HG02642 (cell line): ENCODE data around the gene LTBP3.
A peak's percentile ranks its signal among the peaks of the same experiment; 100 is the strongest.
"Not testable (repeated sequence)": the region's sequence is repeated elsewhere in the genome, so short reads cannot be mapped to it uniquely, and the experiment has no call there.

Source experiments
- ATAC-seq: cut with Tn5 transposase; IDR thresholded peaks from one replicate; pipeline ENCODE4 v1.9.1; 2021; ENCODE audit warnings: mild to moderate bottlenecking; ENCODE audit not compliant: unreplicated experiment, poor library complexity

LTBP3 gene

GRCh38 chr11:65521777-65522521, 36.2 kb downstream of the LTBP3 start:
- not testable (repeated sequence) for ATAC-seq

GRCh38 chr11:65518941-65519549, 39.1 kb downstream of the LTBP3 start:
- not testable (repeated sequence) for ATAC-seq

- ATAC-seq, result no peak
Observed at GRCh38 chr11:65516135-65516968, 41.8 kb downstream of the LTBP3 start.

GRCh38 chr11:65512311-65512710, 45.8 kb downstream of the LTBP3 start:
- ATAC-seq, result not testable (repeated sequence)

- ATAC-seq, result peak; percentile 35
Observed at GRCh38 chr11:65506772-65507505, 51.2 kb downstream of the LTBP3 start.

GRCh38 chr11:65506290-65506771, 51.8 kb downstream of the LTBP3 start:
- ATAC-seq, result no peak

GRCh38 chr11:65505466-65506289, 52.5 kb downstream of the LTBP3 start:
- ATAC-seq, result no peak

GRCh38 chr11:65504674-65505465, 53.3 kb downstream of the LTBP3 start:
- no peak for ATAC-seq

- no peak for ATAC-seq
Observed at GRCh38 chr11:65503949-65504673, 54.0 kb downstream of the LTBP3 start.

- ATAC-seq, result no peak
Observed at GRCh38 chr11:65503368-65503948, 54.7 kb downstream of the LTBP3 start.

GRCh38 chr11:65502555-65503367, 55.4 kb downstream of the LTBP3 start:
- ATAC-seq, result no peak

- no peak for ATAC-seq
Observed at GRCh38 chr11:65502274-65502554, 55.9 kb downstream of the LTBP3 start.

- no peak for ATAC-seq
Observed at GRCh38 chr11:65501472-65502273, 56.5 kb downstream of the LTBP3 start.

GRCh38 chr11:65501186-65501471, 57.0 kb downstream of the LTBP3 start:
- no peak for ATAC-seq

- ATAC-seq, result no peak
Observed at GRCh38 chr11:65500387-65501185, 57.6 kb downstream of the LTBP3 start.
